ENCODE results near the gene NRCAM. TPM values are rescaled to one million over a fixed set of nuclear protein-coding genes. Genes with fewer than 3 reads are reported as not detected.

The NRCAM gene
- total and polyA plus RNA-seq, 2 of the 8 experiments (the other 6 are each of a cell fraction or from before 2014, with no cell fraction given), result 2.7 to 3.8 TPM

DNA sequence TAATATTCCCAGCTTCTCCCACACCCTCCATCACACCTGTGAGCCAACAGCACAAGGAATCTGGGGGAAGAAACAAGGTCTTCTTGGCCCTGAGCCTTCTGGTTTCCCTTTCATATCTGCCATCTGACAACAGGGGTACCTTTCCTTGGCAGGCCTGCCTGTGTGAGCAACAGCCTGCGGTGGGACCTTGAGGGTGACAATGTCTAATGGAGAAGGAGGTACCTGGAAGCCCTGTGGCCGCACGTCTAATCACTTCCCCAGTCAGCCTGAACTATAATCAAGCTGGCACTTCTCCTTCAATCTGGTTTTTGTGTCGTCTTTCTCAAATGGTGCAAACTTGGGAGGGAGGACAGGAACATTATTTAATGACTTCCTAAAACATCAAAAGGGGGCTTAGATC, 41.2 kb downstream of the NRCAM start:
- Histone ChIP-seq H3K9ac (replicated peaks in 1 of 4; ENCODE audit: extremely low read depth in 1 of 4, low read depth in 3 of 4, low read length in 3 of 4) (no peak overlapping the region), H3K9me3 (ENCODE audit: insufficient read depth in 2 of 2, low read depth in 1 of 2, low read length in 1 of 2) (no peaks in the 10 kb centered on the region), H4K91ac (replicated peaks; ENCODE audit: insufficient read length, low read length) (no peak overlapping the region), H3K4me1 (replicated peaks in 1 of 4; ENCODE audit: control insufficient read depth in 3 of 4, insufficient read depth in 4 of 4, low read length in 3 of 4) (peaks cover 0 to 5% (median 0%) of the 10 kb centered on the region in 4 experiments; a peak in 1 of 7 replicates), H3K36me3 (ENCODE audit: control insufficient read depth in 2 of 4, insufficient read depth in 4 of 4, low read length in 3 of 4) (no peaks in the 10 kb centered on the region), H3K27ac (ENCODE audit: low read depth, low read length) (no peak overlapping the region), H2AK5ac (ENCODE audit: low read depth, low read length) (no peak overlapping the region), H2BK5ac (ENCODE audit: low read depth, low read length) (no peak overlapping the region), H3K23ac (ENCODE audit: insufficient read length) (no peak overlapping the region), H3K56ac (replicated peaks; ENCODE audit: insufficient read length, low read depth, low read length) (no peak overlapping the region), H3K14ac (ENCODE audit: insufficient read length) (no peak overlapping the region), H3K79me2 (ENCODE audit: control insufficient read depth in 1 of 2, insufficient read depth in 2 of 2, low read length in 2 of 2) (no peaks in the 10 kb centered on the region), H3K27me3 (replicated peaks in 1 of 4; ENCODE audit: control insufficient read depth in 3 of 4, extremely low read depth in 1 of 4, insufficient read depth in 3 of 4, low read length in 3 of 4) (no peaks in the 10 kb centered on the region), H3K79me1 (ENCODE audit: low read depth, low read length) (no peaks in the 10 kb centered on the region), H4K5ac (ENCODE audit: insufficient read length, low read depth, low read length) (no peak overlapping the region), H3K18ac (ENCODE audit: extremely low read depth, low read length) (no peak overlapping the region), H2BK12ac (ENCODE audit: low read depth, low read length) (no peak overlapping the region), H4K8ac (ENCODE audit: extremely low read depth, insufficient read depth, low read length) (no peak overlapping the region), H3K23me2 (ENCODE audit: low read depth, low read length) (no peaks in the 10 kb centered on the region), H4K20me1 (replicated peaks in 1 of 2; ENCODE audit: control insufficient read depth in 1 of 2, insufficient read depth in 2 of 2, low read length in 2 of 2) (no peaks in the 10 kb centered on the region), H2AFZ (ENCODE audit: low read length) (no peak overlapping the region), H2BK15ac (ENCODE audit: low read length) (no peak overlapping the region), H3K4me3 (ENCODE audit: extremely low read depth in 1 of 4, insufficient read depth in 2 of 4, low read depth in 3 of 4, low read length in 4 of 4) (no peak overlapping the region), H2BK20ac (ENCODE audit: low read length) (no peak overlapping the region), H3K4me2 (ENCODE audit: insufficient read depth in 1 of 2, low read depth in 2 of 2, low read length in 2 of 2) (no peak overlapping the region), H2BK120ac (replicated peaks; ENCODE audit: low read depth, low read length) (no peak overlapping the region), H3K4ac (replicated peaks; ENCODE audit: insufficient read length, low read depth, low read length) (no peak overlapping the region)
- no peak for DNase-seq (ENCODE audit: low read depth in 1 of 2, low spot score in 2 of 2)
- ChIA-PET POLR2A (ENCODE audit: partially characterized antibody) (no interaction called here), CTCF (ENCODE audit: partially characterized antibody) (no interaction called here)
- FAIRE-seq, result no peak
- 93% methylated on average over 4 of the region's 4 CpGs; no CpG with 5 or more reads in 1 of the 2 experiments for WGBS, 2 experiments (ENCODE audit: extremely low coverage in 1 of 2, insufficient coverage in 1 of 2, insufficient read length in 1 of 2, insufficient replicate concordance in 2 of 2, low coverage in 1 of 2, low lambda C conversion rate in 2 of 2, missing lambda C conversion rate in 1 of 2)
- TF ChIP-seq RBBP5 (IDR thresholded peaks at IDR 0.05; ENCODE audit: borderline replicate concordance, low read depth, low read length), result no peak
- TF ChIP-seq ATF2 (IDR thresholded peaks at IDR 0.05; ENCODE audit: low read length), result no peak
- TF ChIP-seq RXRA (IDR thresholded peaks at IDR 0.05; ENCODE audit: insufficient read depth, low read depth, low read length), result no peak
- TF ChIP-seq NANOG (IDR thresholded peaks at IDR 0.05; ENCODE audit: insufficient read depth, low read depth, low read length, poor library complexity, severe bottlenecking), result no peak
- TF ChIP-seq TCF12 (IDR thresholded peaks at IDR 0.05; ENCODE audit: low read depth, low read length), result no peak
- no peak for TF ChIP-seq RAD21 (IDR thresholded peaks at IDR 0.05 in 1 of 2, conservative IDR thresholded peaks at IDR 0.05 in 1 of 2; ENCODE audit: low read depth in 2 of 2, low read length in 2 of 2)
- no peak for TF ChIP-seq CTBP2 (IDR thresholded peaks at IDR 0.05; ENCODE audit: borderline replicate concordance, insufficient read depth, insufficient read length, low read length)
- TF ChIP-seq BCL11A (IDR thresholded peaks at IDR 0.05; ENCODE audit: low read depth in 2 of 2, low read length in 2 of 2), result no peak
- no peak for TF ChIP-seq YY1 (IDR thresholded peaks at IDR 0.05; ENCODE audit: low read depth, low read length)

All from H1 (cell line).